A549 treated with DMSO at 1 μM for 4 hours (cell line): ENCODE data around the gene BBOF1. TPM values are rescaled to one million over a fixed set of nuclear protein-coding genes. Genes with fewer than 3 reads are reported as not detected.

Experiments used
- total RNA-seq: library from RNA; stranded (reverse); fragments of 200-300 nt; extraction: Qiagen RNA extraction; gene quantifications from 5 replicates; pipeline ENCODE4 v1.2.3, GENCODE V29; 2022; ENCODE audit warnings: low read depth

Gene BBOF1
- total RNA-seq, result 2.9 to 5.3 TPM (median 3.7 TPM) in 5 replicates

GRCh38 chr14:74018586-74019407 lies at the start of gene BBOF1, which contains the start of gene ENTPD5:
BBOF1 (plus strand) TSS chr14:74019349; CDS start chr14:74019479, 130 bp downstream.
ENTPD5 (minus strand) TSS chr14:74019288; CDS start chr14:73988102, 31,186 bp downstream.

GRCh38 chr14:74084277-74085046 lies 65.3 kb downstream of the BBOF1 start, which contains the start of the genes ALDH6A1 and LIN52:
ALDH6A1 (minus strand) TSS chr14:74084453; CDS start chr14:74084394, 59 bp downstream.
LIN52 (plus strand) TSS chr14:74084956; CDS start chr14:74084975, 19 bp downstream.

Other genes starting within 250 kb of the BBOF1 start
- 6.7 to 11.8 TPM (median 9.6 TPM) in 5 replicates for gene PTGR2, start 167.5 kb upstream of the BBOF1 start, total RNA-seq
- 43.9 to 50.8 TPM (median 48.9 TPM) in 5 replicates for gene ZNF410, start 132.5 kb upstream of the BBOF1 start, total RNA-seq
- gene FAM161B, start 69.3 kb upstream of the BBOF1 start, total RNA-seq, result 1.8 to 2.3 TPM (median 2.1 TPM) in 5 replicates
- 24.6 to 28.9 TPM (median 26.8 TPM) in 5 replicates for gene COQ6, start 69.0 kb upstream of the BBOF1 start, total RNA-seq
- 5.7 to 7.6 TPM (median 6.5 TPM) in 5 replicates for gene ENTPD5, start 61 bp upstream of the BBOF1 start, total RNA-seq
- gene ALDH6A1, start 65.1 kb downstream of the BBOF1 start, total RNA-seq, result 2.3 to 2.9 TPM (median 2.5 TPM) in 5 replicates
- 4.7 to 7.1 TPM (median 5.4 TPM) in 5 replicates for gene LIN52, start 65.6 kb downstream of the BBOF1 start, total RNA-seq
- gene VSX2, start 220.1 kb downstream of the BBOF1 start, total RNA-seq, result not detected in 5 replicates